B cell (primary cell): ENCODE data around the gene USE1. TPM values are rescaled to one million over a fixed set of nuclear protein-coding genes. Genes with fewer than 3 reads are reported as not detected.

ENCODE experiments used
- ATAC-seq: fragments of 200-7000 bp; cut with Tn5 transposase; one replicate; pipeline ENCODE4 v1.10.0; 2021; ENCODE audit warnings: low read depth, mild to moderate bottlenecking, moderate number of reproducible peaks, moderate library complexity
- CTCF ChIA-PET: fragments of 350-600 bp; sonication (Branson Sonifier 250); formaldehyde crosslinking; loops from one replicate; lab custom pipeline; 2021; ENCODE audit warnings: antibody characterized with exemption, inconsistent platforms; lab: Charles Lee
- POLR2A ChIA-PET: fragments of 350-600 bp; sonication (Branson Sonifier 250); formaldehyde crosslinking; loops from one replicate; lab custom pipeline; 2021; ENCODE audit warnings: antibody characterized with exemption; lab: Charles Lee
- DNase-seq: peaks from one replicate; pipeline ENCODE4 v3.0.0; 2013
- H2AFZ ChIP-seq: 2 replicates; pipeline ENCODE4 v1.6.1; 2012; ENCODE audit warnings: mild to moderate bottlenecking, low read depth, low read length; ENCODE audit not compliant: insufficient read depth, poor library complexity, severe bottlenecking
- H3K27ac ChIP-seq, 2 donors: 1 replicate in 1 of 2; 2 replicates in 1 of 2; pipeline ENCODE4 v1.5.1; 2012 to 2013; ENCODE audit warnings: low read length in 2 of 2, mild to moderate bottlenecking in 2 of 2, moderate library complexity in 1 of 2
- H3K27me3 ChIP-seq, 4 experiments: fragments of 200-600 bp in 1 of 4; sonication (generic) in 1 of 4; replicated peaks in 1 of 4; 1 replicate in 2 of 4; 2 replicates in 2 of 4; pipeline versions ENCODE4 v1.6.1 to v1.7.0; 2013 to 2016; ENCODE audit warnings: low read length in 3 of 4, mild to moderate bottlenecking in 2 of 4, mixed read lengths in 1 of 4, moderate library complexity in 1 of 4; ENCODE audit not compliant: insufficient read depth in 4 of 4, control insufficient read depth in 3 of 4; ENCODE audit errors: control extremely low read depth in 1 of 4
- H3K36me3 ChIP-seq, 2 experiments: replicated peaks in 1 of 2; 1 replicate in 1 of 2; 2 replicates in 1 of 2; pipeline versions ENCODE4 v1.6.1 to v1.7.1; 2013; ENCODE audit warnings: low read length in 1 of 2; ENCODE audit not compliant: insufficient read depth in 2 of 2, control insufficient read depth in 1 of 2; ENCODE audit errors: control extremely low read depth in 1 of 2, extremely low read depth in 1 of 2
- H3K4me1 ChIP-seq, 2 donors: fragments of 200-600 bp in 1 of 2; sonication (generic) in 1 of 2; 1 replicate in 1 of 2; 2 replicates in 1 of 2; pipeline versions ENCODE4 v1.5.1 to v1.6.1; 2013 to 2017; ENCODE audit warnings: low read length in 2 of 2; ENCODE audit not compliant: control insufficient read depth in 2 of 2, insufficient read depth in 2 of 2
- H3K4me2 ChIP-seq: replicated peaks from 2 replicates; pipeline ENCODE3; 2012; ENCODE audit warnings: mild to moderate bottlenecking, low read depth, low read length; ENCODE audit not compliant: poor library complexity, severe bottlenecking
- H3K4me3 ChIP-seq, 5 experiments: fragments of 200-600 bp in 1 of 5; sonication (generic) in 1 of 5; 1 replicate in 3 of 5; 2 replicates in 2 of 5; pipeline versions ENCODE4 v1.5.1 to v1.7.0; 2011 to 2016; ENCODE audit warnings: low read length in 4 of 5, mild to moderate bottlenecking in 4 of 5, low read depth in 2 of 5, control low read depth in 1 of 5, moderate library complexity in 1 of 5; ENCODE audit not compliant: insufficient read depth in 1 of 5; ENCODE audit errors: control extremely low read depth in 1 of 5, extremely low read depth in 1 of 5
- H3K79me2 ChIP-seq: fragments of 200-600 bp; sonication (generic); one replicate; pipeline ENCODE4 v1.6.0; 2016; ENCODE audit warnings: low read length; ENCODE audit not compliant: control insufficient read depth, insufficient read depth
- H3K9ac ChIP-seq: fragments of 200-600 bp; sonication (generic); 2 replicates; pipeline ENCODE4 v1.6.1; 2017; ENCODE audit warnings: mild to moderate bottlenecking, low read length, moderate library complexity
- H3K9me3 ChIP-seq, 3 donors: one replicate each; pipeline versions ENCODE4 v1.6.1 to v1.7.1; 2013; ENCODE audit warnings: low read length in 2 of 3; ENCODE audit not compliant: control insufficient read depth in 2 of 3, insufficient read depth in 1 of 3; ENCODE audit errors: control extremely low read depth in 1 of 3
- H4K20me1 ChIP-seq: 2 replicates; pipeline ENCODE4 v1.6.0; 2012; ENCODE audit warnings: mild to moderate bottlenecking, low read length; ENCODE audit not compliant: insufficient read depth, control insufficient read depth, poor library complexity, severe bottlenecking
- H3K27ac Mint-ChIP-seq: one replicate; pipeline ENCODE4 v1.8.0; 2021; ENCODE audit warnings: mixed read lengths
- H3K27me3 Mint-ChIP-seq: one replicate; pipeline ENCODE4 v1.8.0; 2021; ENCODE audit warnings: mixed read lengths
- H3K4me1 Mint-ChIP-seq: one replicate; pipeline ENCODE4 v1.8.0; 2021; ENCODE audit warnings: mixed read lengths
- H3K4me3 Mint-ChIP-seq: one replicate; pipeline ENCODE4 v1.8.0; 2021; ENCODE audit warnings: mixed read lengths
- H3K9me3 Mint-ChIP-seq: one replicate; pipeline ENCODE4 v1.8.0; 2022; ENCODE audit warnings: mixed read lengths; ENCODE audit not compliant: insufficient read depth
- EZH2 ChIP-seq: IDR thresholded peaks from 2 replicates; pipeline ENCODE4 v1.6.1; 2012; ENCODE audit warnings: borderline replicate concordance, low read depth, mild to moderate bottlenecking, moderate library complexity, low read length; ENCODE audit not compliant: insufficient read depth, poor library complexity, severe bottlenecking
- WGBS: methylation state at CpG from one replicate; pipeline ENCODE4 v1.1.5; 2013; ENCODE audit warnings: missing lambda C conversion rate; ENCODE audit not compliant: insufficient coverage; 5-methylcytosine and 5-hydroxymethylcytosine counted together
- intact Hi-C: fragments of 100-400 bp; cut with micrococcal nuclease; formaldehyde crosslinking; loops from one replicate; pipeline ENCODE4 v1.10.0; 2022
- polyA plus RNA-seq: library from polyadenylated mRNA; depleted of rRNA; stranded (reverse); fragments of >200 nt; gene quantifications from 2 replicates; pipeline ENCODE4 v1.2.3, GENCODE V29; 2012
- total RNA-seq, 2 donors: library from RNA; stranded (reverse); fragments of 120-200 nt in 1 of 2; gene quantifications; 1 replicate in 1 of 2; 2 replicates in 1 of 2; pipeline versions ENCODE4 v1.2.3 to v1.2.4, GENCODE V29; 2013 to 2022
- TF ChIP-seq, protein P1 (sequence below): fragments of 200-600 bp; IDR thresholded peaks from one replicate; pipeline ENCODE4 v1.8.0; 2022; ENCODE audit warnings: antibody characterized with exemption, mild to moderate bottlenecking

Gene USE1
- total and polyA plus RNA-seq, 2 donors (not counting 1 experiment from before 2014, with no cell fraction given) = 48.3 to 49.5 TPM

DNA sequence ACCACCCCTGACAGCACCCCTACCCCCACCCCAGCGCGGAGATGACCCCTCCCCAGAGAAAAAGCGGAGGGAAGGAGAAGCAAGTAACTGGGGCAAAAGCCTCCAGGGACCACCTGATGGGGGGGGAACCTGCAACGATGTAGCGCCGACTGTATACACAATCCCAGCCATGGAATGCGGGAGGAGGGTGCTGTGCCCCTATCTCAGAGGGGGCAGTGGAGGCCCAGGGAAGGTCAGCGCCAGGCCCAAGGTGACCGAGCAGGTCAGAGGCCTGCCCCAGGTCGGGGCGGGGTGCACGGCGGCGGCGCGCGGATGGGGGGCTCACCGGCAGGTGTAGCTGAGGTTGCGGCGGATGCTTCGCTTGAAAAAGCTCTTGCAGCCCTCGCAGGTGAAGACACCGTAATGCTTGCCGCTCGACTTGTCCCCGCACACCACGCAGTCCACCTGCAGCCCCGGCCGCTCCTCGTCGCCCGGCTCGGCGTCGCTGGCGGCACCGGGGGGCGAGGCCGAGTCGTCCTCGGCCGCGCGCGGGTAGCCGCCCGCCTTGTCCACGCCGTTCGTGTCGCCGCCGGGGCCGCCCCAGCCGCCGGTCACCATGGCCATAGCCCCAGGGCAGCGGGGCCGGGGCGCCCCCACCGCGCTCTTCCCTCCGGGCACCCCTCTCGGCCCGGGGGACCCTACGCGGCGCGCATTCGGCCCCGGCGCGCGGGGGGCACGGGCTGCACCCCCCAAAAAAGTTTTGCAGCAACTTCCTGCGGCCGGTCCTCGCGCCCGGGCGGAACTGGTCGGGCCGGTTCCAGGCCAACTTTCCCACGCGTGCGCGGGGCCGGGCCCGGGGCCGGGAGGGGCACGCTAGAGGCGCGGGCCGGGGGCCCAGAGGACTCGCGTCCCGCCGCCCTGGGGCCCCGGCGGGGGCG, 29.7 kb downstream of the USE1 start:
- ChIA-PET POLR2A (interaction anchor here (0.5 to 3.1 kb wide), 3 partner anchors 19 to 30 kb away, joined by 3 to 13 read pairs (median 5); partner anchors contain the start of genes BABAM1, OCEL1 and USE1), CTCF (interaction anchor here (0.6 to 2.2 kb wide), 2 partner anchors 10 to 473 kb away, joined by 3 to 6 read pairs; no protein-coding TSS in a partner anchor)
- ATAC-seq (no peak), DNase-seq (peak; percentile 57)
- H3K4me1 Mint-ChIP-seq = peaks cover 25% of the 10 kb centered on the region
- Histone ChIP-seq H3K9ac (peak overlapping the region; percentile 45), H3K4me1 (peaks cover 5 to 29% of the 10 kb centered on the region in 2 donors), H3K36me3 (no peaks in the 10 kb centered on the region), H3K9me3 (peaks cover 0 to 2% (median 0%) of the 10 kb centered on the region in 3 donors), H3K4me2 (peak overlapping the region; percentile 85), H3K79me2 (no peaks in the 10 kb centered on the region), H2AFZ (peak overlapping the region; percentile 62), H3K27ac (no peak overlapping the region), H3K27me3 (no peaks in the 10 kb centered on the region), H4K20me1 (no peaks in the 10 kb centered on the region), H3K4me3 (peak overlapping the region in 3 of 5 experiments; percentile 48 to 58 (median 56))
- TF ChIP-seq EZH2 = no peak
- TF ChIP-seq, protein P1, sequence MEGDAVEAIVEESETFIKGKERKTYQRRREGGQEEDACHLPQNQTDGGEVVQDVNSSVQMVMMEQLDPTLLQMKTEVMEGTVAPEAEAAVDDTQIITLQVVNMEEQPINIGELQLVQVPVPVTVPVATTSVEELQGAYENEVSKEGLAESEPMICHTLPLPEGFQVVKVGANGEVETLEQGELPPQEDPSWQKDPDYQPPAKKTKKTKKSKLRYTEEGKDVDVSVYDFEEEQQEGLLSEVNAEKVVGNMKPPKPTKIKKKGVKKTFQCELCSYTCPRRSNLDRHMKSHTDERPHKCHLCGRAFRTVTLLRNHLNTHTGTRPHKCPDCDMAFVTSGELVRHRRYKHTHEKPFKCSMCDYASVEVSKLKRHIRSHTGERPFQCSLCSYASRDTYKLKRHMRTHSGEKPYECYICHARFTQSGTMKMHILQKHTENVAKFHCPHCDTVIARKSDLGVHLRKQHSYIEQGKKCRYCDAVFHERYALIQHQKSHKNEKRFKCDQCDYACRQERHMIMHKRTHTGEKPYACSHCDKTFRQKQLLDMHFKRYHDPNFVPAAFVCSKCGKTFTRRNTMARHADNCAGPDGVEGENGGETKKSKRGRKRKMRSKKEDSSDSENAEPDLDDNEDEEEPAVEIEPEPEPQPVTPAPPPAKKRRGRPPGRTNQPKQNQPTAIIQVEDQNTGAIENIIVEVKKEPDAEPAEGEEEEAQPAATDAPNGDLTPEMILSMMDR = no peak
- no peaks in the 10 kb centered on the region for H3K27me3 Mint-ChIP-seq
- WGBS = 3% methylated on average over 97 of the region's 100 CpGs
- no peaks in the 10 kb centered on the region for H3K9me3 Mint-ChIP-seq
- peak overlapping the region; percentile 77 for H3K4me3 Mint-ChIP-seq
- intact Hi-C loops = loop anchor here (1.0 kb wide), 1 partner anchor 10 kb away; no protein-coding TSS in a partner anchor
- peak overlapping the region; percentile 53 for H3K27ac Mint-ChIP-seq
